Measurements from ENCODE around the gene RNF31.
"Not testable (repeated sequence)": the region's sequence is repeated elsewhere in the genome, so short reads cannot be mapped to it uniquely, and the experiment has no call there.

The RNF31 gene

DNA sequence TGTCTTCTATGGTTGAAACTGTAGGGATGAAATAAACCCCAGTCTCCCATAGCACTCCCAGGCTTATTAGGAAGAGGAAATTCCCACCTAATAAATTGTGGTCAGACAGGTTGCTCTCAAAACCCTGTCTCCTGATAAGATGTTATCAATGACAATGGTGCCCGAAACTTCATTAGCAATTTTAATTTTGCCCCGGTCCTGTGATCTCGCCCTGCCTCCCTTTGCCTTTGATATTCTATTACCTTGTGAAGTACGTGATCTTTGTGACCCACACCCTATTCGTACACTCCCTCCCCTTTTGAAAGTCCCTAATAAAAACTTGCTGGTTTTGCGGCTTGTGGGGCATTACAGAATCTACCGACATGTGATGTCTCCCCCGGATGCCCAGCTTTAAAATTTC is 55.2 kb downstream of the RNF31 start:
- not testable (repeated sequence) for DNase-seq (ENCODE audit: low spot score)

DNA sequence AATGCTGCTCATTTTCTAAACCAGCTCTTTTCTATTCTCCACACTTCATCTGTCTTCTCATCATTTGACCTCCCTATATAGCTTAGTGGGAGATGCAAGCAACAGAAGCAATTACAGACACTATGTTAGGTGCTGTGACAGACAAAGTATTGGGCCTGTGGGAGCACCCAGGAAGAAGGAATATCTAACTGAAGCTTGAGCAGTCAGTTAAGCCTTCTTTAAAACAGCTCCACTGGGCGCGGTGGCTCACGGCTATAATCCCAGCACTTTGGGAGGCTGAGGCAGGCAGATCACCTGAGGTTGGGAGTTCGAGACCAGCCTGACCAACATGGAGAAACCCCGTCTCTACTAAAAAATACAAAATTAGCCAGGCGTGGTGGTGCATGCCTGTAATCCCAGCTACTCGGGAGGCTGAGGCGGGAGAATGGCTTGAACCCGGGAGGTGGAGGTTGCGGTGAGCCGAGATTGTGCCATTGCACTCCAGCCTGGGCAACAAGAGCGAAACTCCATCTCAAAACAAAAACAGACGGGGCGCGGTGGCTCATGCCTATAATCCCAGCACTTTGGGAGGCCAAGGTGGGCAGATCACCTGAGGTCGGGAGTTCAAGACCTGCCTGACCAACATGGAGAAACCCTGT is 56.1 kb downstream of the RNF31 start:
- DNase-seq (ENCODE audit: low spot score) = not testable (repeated sequence)

DNA sequence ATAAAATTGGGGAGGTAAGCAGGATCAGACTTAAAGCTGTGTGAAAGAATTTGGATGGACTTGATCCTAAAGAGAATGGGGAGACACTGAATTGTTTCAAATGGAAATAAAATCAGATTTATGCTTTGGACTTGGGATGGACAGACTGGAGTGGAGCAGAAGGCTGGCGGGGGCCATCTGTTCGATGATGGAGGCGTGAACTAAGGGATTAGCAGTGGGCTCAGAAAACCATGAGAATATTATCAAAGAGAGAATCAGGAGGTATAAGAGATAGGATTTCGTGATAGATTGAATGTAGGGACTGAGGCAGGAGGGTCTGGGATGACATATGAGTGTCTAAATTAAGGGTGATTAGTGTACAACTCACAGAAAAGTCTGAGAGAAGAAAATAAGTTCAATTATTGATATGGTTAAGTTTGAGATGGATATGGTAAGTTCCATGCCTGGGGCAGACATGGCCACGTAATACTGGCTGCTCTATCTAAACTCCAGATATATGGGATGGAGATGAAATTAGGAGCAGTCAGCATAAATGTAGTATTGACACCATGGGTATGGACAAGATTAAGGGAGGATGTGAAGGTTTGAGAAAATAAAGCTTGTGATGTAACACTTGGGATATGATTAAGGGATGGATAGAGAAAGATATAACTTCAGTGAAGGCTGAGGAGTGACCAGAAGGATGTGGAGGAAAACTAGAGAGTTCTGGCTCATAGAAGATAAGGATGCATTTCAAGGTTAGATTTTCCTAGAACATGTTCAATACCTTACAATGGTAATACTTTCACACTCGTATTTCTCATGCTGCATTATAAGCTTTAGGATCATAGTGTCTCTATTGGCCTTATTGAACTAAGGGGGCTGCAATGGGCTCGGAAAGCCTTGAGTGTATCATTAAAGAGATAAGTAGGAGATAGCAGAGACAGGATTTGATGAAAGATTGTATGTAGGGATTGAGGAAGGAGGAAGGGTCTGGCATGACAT is 57.2 kb downstream of the RNF31 start:
- DNase-seq (ENCODE audit: low spot score) = no peak

DNA sequence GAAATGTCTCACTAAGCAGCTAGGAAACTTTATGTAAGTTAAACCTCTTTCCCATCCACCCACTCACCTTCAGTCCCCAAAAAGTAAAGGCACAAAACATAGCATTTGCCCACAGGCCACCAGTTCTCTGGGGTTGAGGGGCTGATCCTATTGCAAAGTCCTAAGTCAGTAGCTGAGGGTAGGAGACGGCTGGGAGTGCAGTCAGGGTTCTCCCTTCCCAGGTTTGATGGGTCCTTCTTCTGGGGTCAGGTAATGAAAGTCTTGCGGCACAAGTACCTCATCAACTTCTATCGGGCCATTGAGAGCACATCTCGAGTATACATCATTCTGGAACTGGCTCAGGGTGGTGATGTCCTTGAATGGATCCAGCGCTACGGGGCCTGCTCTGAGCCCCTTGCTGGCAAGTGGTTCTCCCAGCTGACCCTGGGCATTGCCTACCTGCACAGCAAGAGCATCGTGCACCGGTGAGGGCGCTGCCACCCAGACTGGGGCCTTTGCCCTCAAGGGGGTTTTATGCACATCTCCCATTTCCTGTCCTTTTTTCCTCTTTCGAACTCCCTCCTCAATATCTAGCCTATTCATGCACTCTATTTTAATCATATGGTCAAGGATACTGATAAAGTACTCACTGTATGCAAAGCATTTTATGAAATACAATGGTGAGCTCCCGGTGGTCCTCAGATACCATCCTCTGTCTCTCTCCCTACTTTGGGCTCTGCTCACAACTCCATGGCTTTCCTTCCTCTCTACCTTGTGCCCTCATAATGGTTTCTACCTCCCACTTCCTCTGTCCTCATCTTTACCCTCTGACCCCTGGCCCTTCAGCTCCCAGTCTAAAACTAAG is 59.2 kb downstream of the RNF31 start:
- no peak for DNase-seq (ENCODE audit: low spot score)

DNA sequence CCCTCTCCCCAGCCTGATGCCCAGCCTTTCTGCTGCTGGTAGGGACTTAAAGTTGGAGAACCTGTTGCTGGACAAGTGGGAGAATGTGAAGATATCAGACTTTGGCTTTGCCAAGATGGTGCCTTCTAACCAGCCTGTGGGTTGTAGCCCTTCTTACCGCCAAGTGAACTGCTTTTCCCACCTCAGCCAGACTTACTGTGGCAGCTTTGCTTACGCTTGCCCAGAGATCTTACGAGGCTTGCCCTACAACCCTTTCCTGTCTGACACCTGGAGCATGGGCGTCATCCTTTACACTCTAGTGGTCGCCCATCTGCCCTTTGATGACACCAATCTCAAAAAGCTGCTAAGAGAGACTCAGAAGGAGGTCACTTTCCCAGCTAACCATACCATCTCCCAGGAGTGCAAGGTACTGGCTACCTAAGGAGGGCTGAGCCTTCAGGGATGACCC is 59.8 kb downstream of the RNF31 start:
- DNase-seq (ENCODE audit: low spot score) = no peak

DNA sequence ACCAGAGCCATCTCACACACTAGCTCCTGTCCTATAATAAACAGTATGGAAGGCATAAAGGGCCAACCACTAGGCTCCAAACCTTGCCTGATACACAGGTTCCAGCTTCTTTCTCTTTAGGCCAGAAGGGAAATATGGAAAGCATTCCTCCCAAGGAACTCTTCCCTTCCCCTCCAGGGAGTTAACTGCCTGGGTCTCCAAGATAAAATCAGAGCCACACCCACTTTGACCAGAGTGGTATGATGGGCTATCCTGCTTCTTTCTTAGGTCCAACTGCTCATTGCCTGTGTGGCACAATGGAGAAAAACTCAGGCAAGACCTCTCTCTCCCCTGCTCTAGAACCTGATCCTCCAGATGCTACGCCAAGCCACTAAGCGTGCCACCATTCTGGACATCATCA is 60.3 kb downstream of the RNF31 start:
- DNase-seq (ENCODE audit: low spot score) = no peak

Data from left forelimb (tissue), 1 donor.